Neural cell (in vitro differentiated cells): ENCODE results near the gene E2F1. TPM values are rescaled to one million over a fixed set of nuclear protein-coding genes. Genes with fewer than 3 reads are reported as not detected.

Experiments
- H2AFZ ChIP-seq: fragments of 200-600, 300-800 bp; sonication (generic), shearing (Covaris generic); 2 replicates; pipeline ENCODE4 v1.6.0; 2014; ENCODE audit warnings: low read depth, mild to moderate bottlenecking, antibody characterized with exemption, low read length, moderate library complexity
- H3F3A ChIP-seq: fragments of 200-600 bp; shearing (Covaris generic); 2 replicates; pipeline ENCODE4 v1.6.1; 2016; ENCODE audit warnings: mild to moderate bottlenecking, moderate library complexity, mixed read lengths, antibody characterized with exemption, low read length; ENCODE audit not compliant: insufficient read depth, poor library complexity, severe bottlenecking
- H3K27ac ChIP-seq: fragments of 200-600, 300-800 bp; sonication (generic), shearing (Covaris generic); 2 replicates; pipeline ENCODE4 v1.5.1; 2014; ENCODE audit warnings: mild to moderate bottlenecking, low read length, moderate library complexity
- H3K27me3 ChIP-seq: fragments of 300-800, 200-600 bp; sonication (generic), shearing (Covaris generic); 2 replicates; pipeline ENCODE4 v1.6.0; 2014; ENCODE audit warnings: mild to moderate bottlenecking, low read depth, low read length, moderate library complexity; ENCODE audit not compliant: insufficient read depth
- H3K36me3 ChIP-seq: fragments of 300-800, 200-600 bp; sonication (generic), shearing (Covaris generic); 2 replicates; pipeline ENCODE4 v1.5.1; 2014; ENCODE audit warnings: mild to moderate bottlenecking, antibody characterized with exemption, low read length, moderate library complexity; ENCODE audit not compliant: insufficient read depth
- H3K4me2 ChIP-seq: fragments of 300-800, 200-600 bp; sonication (generic), shearing (Covaris generic); 2 replicates; pipeline ENCODE4 v1.6.0; 2014; ENCODE audit warnings: mild to moderate bottlenecking, low read length
- H3K4me3 ChIP-seq: fragments of 300-800, 200-600 bp; sonication (generic), shearing (Covaris generic); 2 replicates; pipeline ENCODE4 v1.5.1; 2014; ENCODE audit warnings: mild to moderate bottlenecking, low read length, moderate library complexity
- H3K79me2 ChIP-seq: fragments of 200-600 bp; shearing (Covaris generic); replicated peaks from 2 replicates; pipeline ENCODE4 v1.6.0; 2014; ENCODE audit warnings: mild to moderate bottlenecking, low read length, moderate library complexity; ENCODE audit not compliant: insufficient read depth
- H3K9ac ChIP-seq: fragments of 300-800, 200-600 bp; sonication (generic), shearing (Covaris generic); 2 replicates; pipeline ENCODE4 v1.6.1; 2016; ENCODE audit warnings: mild to moderate bottlenecking, low read length, mixed read lengths
- H3K9me2 ChIP-seq: fragments of 200-600 bp; shearing (Covaris generic); 2 replicates; pipeline ENCODE4 v1.6.1; 2016; ENCODE audit warnings: mild to moderate bottlenecking, low read length, mixed read lengths; ENCODE audit not compliant: insufficient read depth
- H3K9me3 ChIP-seq: fragments of 200-600, 300-800 bp; sonication (generic), shearing (Covaris generic); 2 replicates; pipeline ENCODE4 v1.6.1; 2016; ENCODE audit warnings: mild to moderate bottlenecking, mixed run types, low read length, moderate library complexity, mixed read lengths
- H4K20me1 ChIP-seq: fragments of 200-600 bp; shearing (Covaris generic); 2 replicates; pipeline ENCODE4 v1.6.1; 2016; ENCODE audit warnings: mild to moderate bottlenecking, mixed run types; ENCODE audit not compliant: insufficient read depth
- EP300 ChIP-seq: fragments of 450-650 bp; conservative IDR thresholded peaks from 2 replicates; pipeline ENCODE4 v1.6.1; 2014; ENCODE audit warnings: antibody characterized with exemption, mild to moderate bottlenecking, moderate library complexity; ENCODE audit not compliant: poor library complexity, severe bottlenecking
- EZH2 ChIP-seq: fragments of 200-600, 300-800 bp; shearing (Covaris generic), sonication (generic); IDR thresholded peaks from 2 replicates; pipeline ENCODE4 v1.6.1; 2014; ENCODE audit warnings: antibody characterized with exemption, low read length, borderline replicate concordance, mild to moderate bottlenecking; ENCODE audit not compliant: insufficient read depth, poor library complexity, severe bottlenecking
- MXI1 ChIP-seq: fragments of 450-650 bp; conservative IDR thresholded peaks from 2 replicates; pipeline ENCODE4 v1.6.1; 2014; ENCODE audit warnings: antibody characterized with exemption, mild to moderate bottlenecking; ENCODE audit not compliant: poor library complexity, severe bottlenecking
- POLR2AphosphoS5 ChIP-seq: IDR thresholded peaks from 2 replicates; pipeline ENCODE4 v1.6.1; 2012
- RAD21 ChIP-seq: fragments of 450-650 bp; conservative IDR thresholded peaks from 2 replicates; pipeline ENCODE4 v1.6.1; 2014; ENCODE audit warnings: antibody characterized with exemption, mild to moderate bottlenecking, moderate library complexity
- SMC3 ChIP-seq: fragments of 450-650 bp; conservative IDR thresholded peaks from 2 replicates; pipeline ENCODE4 v1.6.1; 2014; ENCODE audit warnings: antibody characterized with exemption, mild to moderate bottlenecking, moderate library complexity; ENCODE audit not compliant: poor library complexity
- TAF1 ChIP-seq: IDR thresholded peaks from 2 replicates; pipeline ENCODE4 v1.6.1; 2012; ENCODE audit warnings: low read depth
- polyA plus RNA-seq: library from polyadenylated mRNA; depleted of rRNA; stranded (reverse); fragments of >200 nt; gene quantifications from 2 replicates; pipeline ENCODE4 v1.2.3, GENCODE V29; 2014
- TF ChIP-seq, protein P1 (sequence below): fragments of 450-650 bp; IDR thresholded peaks from 2 replicates; pipeline ENCODE4 v1.5.1; 2014; ENCODE audit warnings: antibody characterized with exemption, mild to moderate bottlenecking, moderate library complexity; ENCODE audit not compliant: poor library complexity, severe bottlenecking
- TF ChIP-seq, protein P2 (sequence below): IDR thresholded peaks from 2 replicates; pipeline ENCODE4 v1.6.1; 2012; ENCODE audit warnings: borderline replicate concordance

Gene E2F1
- polyA plus RNA-seq, 1 donor from 2014 or later = 2.3 TPM

GRCh38 chr20:33694639-33695012 is 8.4 kb upstream of the E2F1 start:
- no peaks in the 10 kb centered on the region for H3K9me3 ChIP-seq
- no peaks in the 10 kb centered on the region for H3F3A ChIP-seq
- no peak overlapping the region for H3K4me2 ChIP-seq
- TF ChIP-seq RAD21 = no peak
- TF ChIP-seq, protein P1, sequence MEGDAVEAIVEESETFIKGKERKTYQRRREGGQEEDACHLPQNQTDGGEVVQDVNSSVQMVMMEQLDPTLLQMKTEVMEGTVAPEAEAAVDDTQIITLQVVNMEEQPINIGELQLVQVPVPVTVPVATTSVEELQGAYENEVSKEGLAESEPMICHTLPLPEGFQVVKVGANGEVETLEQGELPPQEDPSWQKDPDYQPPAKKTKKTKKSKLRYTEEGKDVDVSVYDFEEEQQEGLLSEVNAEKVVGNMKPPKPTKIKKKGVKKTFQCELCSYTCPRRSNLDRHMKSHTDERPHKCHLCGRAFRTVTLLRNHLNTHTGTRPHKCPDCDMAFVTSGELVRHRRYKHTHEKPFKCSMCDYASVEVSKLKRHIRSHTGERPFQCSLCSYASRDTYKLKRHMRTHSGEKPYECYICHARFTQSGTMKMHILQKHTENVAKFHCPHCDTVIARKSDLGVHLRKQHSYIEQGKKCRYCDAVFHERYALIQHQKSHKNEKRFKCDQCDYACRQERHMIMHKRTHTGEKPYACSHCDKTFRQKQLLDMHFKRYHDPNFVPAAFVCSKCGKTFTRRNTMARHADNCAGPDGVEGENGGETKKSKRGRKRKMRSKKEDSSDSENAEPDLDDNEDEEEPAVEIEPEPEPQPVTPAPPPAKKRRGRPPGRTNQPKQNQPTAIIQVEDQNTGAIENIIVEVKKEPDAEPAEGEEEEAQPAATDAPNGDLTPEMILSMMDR = no peak
- TF ChIP-seq TAF1 = no peak
- TF ChIP-seq SMC3 = no peak
- TF ChIP-seq POLR2AphosphoS5 = no peak
- TF ChIP-seq MXI1 = no peak
- no peak for TF ChIP-seq EZH2
- TF ChIP-seq, protein P2, sequence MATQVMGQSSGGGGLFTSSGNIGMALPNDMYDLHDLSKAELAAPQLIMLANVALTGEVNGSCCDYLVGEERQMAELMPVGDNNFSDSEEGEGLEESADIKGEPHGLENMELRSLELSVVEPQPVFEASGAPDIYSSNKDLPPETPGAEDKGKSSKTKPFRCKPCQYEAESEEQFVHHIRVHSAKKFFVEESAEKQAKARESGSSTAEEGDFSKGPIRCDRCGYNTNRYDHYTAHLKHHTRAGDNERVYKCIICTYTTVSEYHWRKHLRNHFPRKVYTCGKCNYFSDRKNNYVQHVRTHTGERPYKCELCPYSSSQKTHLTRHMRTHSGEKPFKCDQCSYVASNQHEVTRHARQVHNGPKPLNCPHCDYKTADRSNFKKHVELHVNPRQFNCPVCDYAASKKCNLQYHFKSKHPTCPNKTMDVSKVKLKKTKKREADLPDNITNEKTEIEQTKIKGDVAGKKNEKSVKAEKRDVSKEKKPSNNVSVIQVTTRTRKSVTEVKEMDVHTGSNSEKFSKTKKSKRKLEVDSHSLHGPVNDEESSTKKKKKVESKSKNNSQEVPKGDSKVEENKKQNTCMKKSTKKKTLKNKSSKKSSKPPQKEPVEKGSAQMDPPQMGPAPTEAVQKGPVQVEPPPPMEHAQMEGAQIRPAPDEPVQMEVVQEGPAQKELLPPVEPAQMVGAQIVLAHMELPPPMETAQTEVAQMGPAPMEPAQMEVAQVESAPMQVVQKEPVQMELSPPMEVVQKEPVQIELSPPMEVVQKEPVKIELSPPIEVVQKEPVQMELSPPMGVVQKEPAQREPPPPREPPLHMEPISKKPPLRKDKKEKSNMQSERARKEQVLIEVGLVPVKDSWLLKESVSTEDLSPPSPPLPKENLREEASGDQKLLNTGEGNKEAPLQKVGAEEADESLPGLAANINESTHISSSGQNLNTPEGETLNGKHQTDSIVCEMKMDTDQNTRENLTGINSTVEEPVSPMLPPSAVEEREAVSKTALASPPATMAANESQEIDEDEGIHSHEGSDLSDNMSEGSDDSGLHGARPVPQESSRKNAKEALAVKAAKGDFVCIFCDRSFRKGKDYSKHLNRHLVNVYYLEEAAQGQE = no peak
- no peak for TF ChIP-seq EP300
- H4K20me1 ChIP-seq = no peaks in the 10 kb centered on the region
- no peaks in the 10 kb centered on the region for H3K27me3 ChIP-seq
- H3K4me3 ChIP-seq = no peak overlapping the region
- no peaks in the 10 kb centered on the region for H3K36me3 ChIP-seq
- H3K9me2 ChIP-seq = no peaks in the 10 kb centered on the region
- H2AFZ ChIP-seq = no peak overlapping the region
- H3K27ac ChIP-seq = no peak overlapping the region
- H3K9ac ChIP-seq = no peak overlapping the region
- H3K79me2 ChIP-seq = no peaks in the 10 kb centered on the region

GRCh38 chr20:33693741-33694638 is 7.8 kb upstream of the E2F1 start:
- H3F3A ChIP-seq = no peaks in the 10 kb centered on the region
- H3K27me3 ChIP-seq = no peaks in the 10 kb centered on the region
- no peak overlapping the region for H3K4me2 ChIP-seq
- TF ChIP-seq, protein P2 = no peak
- TF ChIP-seq, protein P1 = no peak
- TF ChIP-seq RAD21 = no peak
- TF ChIP-seq MXI1 = no peak
- no peak for TF ChIP-seq SMC3
- no peak for TF ChIP-seq EP300
- no peak for TF ChIP-seq EZH2
- H2AFZ ChIP-seq = no peak overlapping the region
- H3K27ac ChIP-seq = no peak overlapping the region
- no peaks in the 10 kb centered on the region for H3K79me2 ChIP-seq
- H3K4me3 ChIP-seq = no peak overlapping the region
- no peaks in the 10 kb centered on the region for H4K20me1 ChIP-seq
- H3K9me2 ChIP-seq = no peaks in the 10 kb centered on the region
- H3K9ac ChIP-seq = no peak overlapping the region
- no peaks in the 10 kb centered on the region for H3K9me3 ChIP-seq
- H3K36me3 ChIP-seq = no peaks in the 10 kb centered on the region
